Muscle of back (tissue), 11 donors: ENCODE measurements around the gene TSPO. TPM values are rescaled to one million over a fixed set of nuclear protein-coding genes. Genes with fewer than 3 reads are reported as not detected.

Source experiments
- DNase-seq, 3 donors: peaks; one replicate each; pipeline versions ENCODE4 v3.0.0 to v3.0.0-alpha.2; 2013
- polyA plus RNA-seq, 10 donors: library from polyadenylated mRNA; unstranded; fragments of 120-200 nt; gene quantifications; one replicate each; pipeline ENCODE4 v1.2.1, GENCODE V29; 2013; ENCODE audit not compliant: insufficient read length in 10 of 10

Gene TSPO
- polyA plus RNA-seq, 10 donors = 38.7 to 80.9 (median 53.9) TPM

- DNase-seq = no peak
Observed at GRCh38 chr22:43157874-43158546, 6.7 kb downstream of the TSPO start.

DNA sequence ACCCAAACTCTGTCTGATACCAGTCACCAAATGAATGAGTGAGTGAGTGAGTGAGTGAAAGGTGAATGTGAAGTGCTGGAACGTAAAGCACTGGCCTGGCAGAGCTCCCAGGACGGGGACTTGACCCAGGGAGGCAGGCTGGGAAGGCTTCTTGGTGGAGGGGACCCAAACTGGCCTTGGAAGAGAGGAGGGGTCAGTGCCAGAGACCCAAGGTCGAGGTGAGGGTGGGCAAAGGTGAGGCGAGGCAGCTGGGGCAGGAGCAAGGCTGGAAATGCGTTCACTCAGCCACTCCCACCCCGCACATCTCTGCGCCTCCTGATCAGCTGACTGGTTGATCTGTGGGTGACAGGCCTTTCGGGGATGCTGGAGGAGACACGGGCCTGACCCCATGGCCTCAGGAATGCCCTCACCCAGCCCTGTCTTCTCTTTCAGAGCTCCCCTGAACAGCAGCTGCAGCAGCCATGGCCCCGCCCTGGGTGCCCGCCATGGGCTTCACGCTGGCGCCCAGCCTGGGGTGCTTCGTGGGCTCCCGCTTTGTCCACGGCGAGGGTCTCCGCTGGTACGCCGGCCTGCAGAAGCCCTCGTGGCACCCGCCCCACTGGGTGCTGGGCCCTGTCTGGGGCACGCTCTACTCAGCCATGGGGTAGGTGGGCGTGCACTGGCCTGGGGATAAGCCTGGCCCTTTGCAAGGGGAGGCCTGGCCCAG is 7.6 kb downstream of the TSPO start:
- no peak for DNase-seq

GRCh38 chr22:43159484-43160178 is 8.3 kb downstream of the TSPO start:
- DNase-seq = no peak

DNA sequence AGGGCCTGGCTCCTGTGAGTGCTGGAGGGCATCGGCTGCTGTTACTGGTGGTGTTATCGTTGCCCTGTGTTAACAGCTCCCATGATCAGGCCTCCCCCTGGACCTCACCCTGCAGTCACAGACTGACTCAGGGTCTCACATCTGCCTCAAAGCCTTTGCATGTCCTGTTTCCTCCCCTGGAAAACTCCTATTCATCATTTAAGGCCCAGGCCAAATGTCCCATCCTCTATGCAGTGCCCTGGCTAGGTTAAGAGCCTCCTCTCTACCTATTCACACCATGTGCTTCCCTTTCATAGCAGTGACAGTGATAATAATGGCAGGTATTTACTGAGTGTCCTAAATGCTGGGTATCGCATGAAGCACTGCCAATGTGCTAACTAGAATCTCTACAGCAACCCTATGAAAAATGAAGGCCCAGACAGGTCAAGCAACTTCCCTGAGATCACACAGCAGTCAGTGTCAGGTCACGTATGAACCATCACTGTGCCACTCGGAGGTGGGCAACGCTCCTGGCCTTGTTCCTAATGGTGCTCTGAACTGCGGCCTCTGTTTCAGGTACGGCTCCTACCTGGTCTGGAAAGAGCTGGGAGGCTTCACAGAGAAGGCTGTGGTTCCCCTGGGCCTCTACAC is 9.3 kb downstream of the TSPO start:
- no peak for DNase-seq

GRCh38 chr22:43162412-43163150 is 11.2 kb downstream of the TSPO start:
- DNase-seq = no peak

- DNase-seq = no peak
Observed at GRCh38 chr22:43163241-43163795, 12.0 kb downstream of the TSPO start.

DNA sequence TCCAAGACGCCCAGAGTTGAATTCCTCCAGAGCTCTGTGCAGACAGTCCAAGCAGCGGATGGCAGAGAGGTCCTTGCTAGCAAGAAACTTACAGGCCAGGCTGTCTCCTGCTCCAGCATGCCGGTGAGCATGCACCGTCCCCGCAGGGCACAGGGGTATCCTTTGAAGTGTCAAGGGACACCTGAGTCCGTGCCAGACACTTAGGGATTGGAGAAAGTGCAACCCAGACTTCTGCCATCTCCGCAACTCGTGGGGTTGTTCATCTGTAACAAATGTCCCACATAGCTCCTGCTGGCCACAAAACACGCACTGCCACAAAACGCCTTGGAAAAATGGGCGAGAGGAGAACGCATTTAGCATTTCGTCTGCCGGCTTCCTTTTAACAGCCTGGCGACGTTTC is 13.3 kb downstream of the TSPO start:
- DNase-seq = no peak

DNA sequence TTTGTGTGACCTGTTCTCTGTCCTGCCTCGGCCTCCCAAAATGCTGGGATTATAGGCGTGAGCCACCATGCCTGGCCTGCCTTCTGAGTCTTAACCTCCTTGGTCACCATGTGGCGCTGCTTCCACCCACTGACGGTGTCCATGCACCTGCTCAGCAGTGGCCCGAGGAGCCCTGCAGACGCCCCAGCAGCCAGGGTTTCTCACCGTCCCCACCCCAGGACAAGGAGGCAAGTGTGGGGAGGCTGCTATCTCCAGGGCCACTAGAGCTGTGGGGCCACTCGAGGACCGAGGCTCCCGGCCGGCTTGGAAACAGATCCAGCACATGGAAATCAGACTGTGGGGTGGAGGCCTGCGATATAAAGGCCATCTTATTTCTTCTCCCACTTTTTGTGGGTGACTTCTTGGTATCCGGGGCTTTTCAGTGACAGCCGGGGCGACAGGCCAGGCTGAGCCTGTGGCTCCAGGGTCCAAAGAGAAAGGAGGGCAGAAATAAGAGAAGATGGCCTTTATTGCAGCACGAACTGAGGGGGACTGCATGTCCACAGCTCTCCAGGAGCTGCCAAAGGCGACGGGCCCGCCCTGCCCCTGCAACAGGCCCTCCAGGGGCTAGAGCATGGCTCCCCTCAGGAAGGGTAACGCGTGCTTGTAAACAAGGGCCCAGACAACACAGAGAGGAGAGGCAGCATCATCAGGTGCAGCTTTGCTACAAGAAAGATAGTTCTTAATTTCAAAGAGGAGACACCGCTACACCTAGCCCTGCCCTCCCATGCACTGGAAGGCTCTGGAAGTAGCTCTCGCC is 15.0 kb downstream of the TSPO start:
- no peak for DNase-seq

- DNase-seq = no peak
Observed at GRCh38 chr22:43167001-43167589, 15.7 kb downstream of the TSPO start.

- DNase-seq = no peak
Observed at GRCh38 chr22:43168471-43169309, 17.3 kb downstream of the TSPO start.

GRCh38 chr22:43169310-43170130 is 18.2 kb downstream of the TSPO start:
- DNase-seq = no peak

- no peak for DNase-seq
Observed at GRCh38 chr22:43170131-43170480, 18.7 kb downstream of the TSPO start.

DNA sequence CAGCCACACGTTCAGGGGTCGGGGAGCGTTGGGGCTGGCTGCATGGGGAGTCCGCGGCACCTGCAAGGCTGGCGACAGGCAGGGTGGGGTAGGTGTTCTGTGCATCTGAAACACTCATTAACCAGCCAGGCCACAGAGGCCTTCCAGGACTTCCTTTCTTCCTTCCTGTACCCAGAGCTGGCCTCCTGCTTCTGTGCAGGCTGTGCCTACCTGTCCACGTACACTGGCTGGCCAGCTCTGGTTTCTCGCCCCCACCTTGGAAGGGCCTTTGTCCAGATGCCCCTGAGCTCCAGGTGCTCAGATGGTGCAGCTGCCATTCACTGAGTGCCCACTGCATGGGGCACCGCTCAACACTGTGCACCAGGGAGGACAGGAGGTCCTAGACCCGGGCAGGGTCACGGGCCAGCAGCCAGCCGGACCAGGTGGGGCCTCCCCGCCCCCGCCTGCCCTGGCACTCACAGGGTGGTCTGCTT is 19.7 kb downstream of the TSPO start:
- no peak for DNase-seq

DNA sequence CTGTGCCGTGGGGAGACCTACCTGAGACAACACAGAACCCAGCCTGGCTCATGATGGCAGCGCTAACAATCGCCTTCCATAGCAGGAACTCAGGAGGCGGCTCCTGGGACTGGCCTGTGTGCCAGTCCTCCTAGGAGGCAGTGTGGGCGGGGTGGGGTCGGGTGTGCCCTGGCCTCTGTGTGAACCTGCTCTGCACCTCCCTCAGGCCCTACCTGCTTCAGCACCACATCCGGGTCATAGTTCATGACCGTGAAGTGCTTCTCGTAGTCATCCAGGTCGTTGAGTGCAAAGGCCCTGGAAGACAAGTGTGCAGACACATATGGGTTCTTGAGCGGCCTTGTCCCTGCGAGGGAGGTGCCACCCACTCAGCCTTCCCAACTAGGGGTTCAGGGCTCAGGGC is 20.2 kb downstream of the TSPO start:
- no peak for DNase-seq

DNA sequence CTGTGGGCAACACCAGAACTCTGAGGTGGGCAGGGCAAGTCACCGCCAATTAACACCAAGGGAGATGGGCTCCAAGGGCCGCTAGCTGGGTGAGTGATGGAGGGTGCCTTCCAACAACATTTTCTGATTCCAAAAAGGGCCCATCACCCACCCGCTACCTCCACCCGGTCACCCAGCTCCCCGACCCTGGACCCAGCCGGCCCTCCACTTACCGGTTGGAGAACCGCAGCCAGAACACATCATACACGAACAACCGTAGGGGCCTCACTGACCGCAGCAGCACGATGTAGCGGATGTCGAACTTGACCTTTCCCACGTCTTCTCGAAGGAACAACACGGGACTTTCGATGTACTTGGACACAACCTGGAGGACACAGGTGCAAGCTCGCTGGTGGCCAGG is 20.8 kb downstream of the TSPO start:
- DNase-seq = no peak

DNA sequence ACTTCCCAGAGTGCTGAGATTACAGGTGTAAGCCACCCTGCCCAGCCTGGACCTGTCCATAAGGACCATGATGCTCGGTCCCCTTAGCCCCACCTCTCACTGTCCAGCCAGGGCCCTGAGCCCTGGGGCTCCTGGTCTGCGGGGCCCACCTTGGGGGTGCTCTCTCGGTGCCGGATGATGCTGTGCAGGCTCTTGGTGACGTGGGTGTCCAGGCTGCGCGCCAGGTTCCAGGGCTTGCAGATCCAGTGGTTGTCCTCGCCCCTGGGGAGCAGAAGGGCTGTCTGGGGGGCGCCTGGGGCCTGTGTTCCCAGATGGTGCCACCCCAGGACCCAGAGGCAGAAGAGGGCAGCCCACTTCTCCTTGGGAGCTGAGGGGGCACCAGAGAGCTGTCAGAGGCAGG is 22.2 kb downstream of the TSPO start:
- DNase-seq = no peak

DNA sequence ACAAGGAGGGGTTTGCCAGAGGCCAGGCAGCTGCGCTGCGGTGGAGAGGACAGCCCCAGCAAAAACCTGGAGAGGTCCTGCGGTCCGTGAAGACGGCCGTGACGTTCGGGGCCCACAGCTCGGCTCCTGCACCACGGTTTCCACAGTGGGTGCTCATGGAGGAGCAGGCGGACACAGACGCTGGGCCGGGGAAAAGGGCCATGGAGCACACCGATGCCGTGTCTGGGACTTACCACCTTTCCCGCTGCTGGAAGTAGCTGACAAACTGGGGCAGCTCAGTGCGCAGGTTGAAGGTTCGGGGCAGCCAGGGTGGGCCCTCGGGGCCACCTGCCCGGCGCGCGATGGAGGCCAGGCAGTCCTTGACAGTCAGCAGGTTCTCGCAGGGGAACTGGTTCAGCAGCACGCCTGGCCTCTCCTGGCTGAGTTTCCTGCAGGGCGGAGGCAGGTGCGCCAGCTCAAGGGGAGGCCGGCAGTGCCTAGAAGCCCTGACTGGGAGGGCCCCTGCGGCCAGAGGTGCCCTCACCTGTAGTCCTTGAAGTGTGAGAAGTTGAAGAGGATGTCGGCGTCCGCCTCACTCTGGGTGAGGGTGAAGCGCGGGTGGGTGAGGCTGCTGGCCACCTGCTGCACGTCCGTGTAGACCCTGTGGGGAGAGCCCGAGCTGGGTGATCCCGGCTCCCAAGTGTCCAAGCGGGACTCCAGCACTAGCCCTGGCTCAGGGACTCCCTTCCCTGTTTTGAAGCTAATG is 22.8 kb downstream of the TSPO start:
- DNase-seq = no peak
